GM12872 (cell line): ENCODE data around the gene FAM163B.

Source experiments
- CTCF ChIP-seq: IDR thresholded peaks from 3 replicates; pipeline ENCODE4 v1.5.1; 2011; ENCODE audit warnings: low read depth, mild to moderate bottlenecking, low read length, moderate library complexity; ENCODE audit not compliant: insufficient read depth

Gene FAM163B

GRCh38 chr9:133632806-133633680, 23.9 kb upstream of the FAM163B start:
- no peak for TF ChIP-seq CTCF

DNA sequence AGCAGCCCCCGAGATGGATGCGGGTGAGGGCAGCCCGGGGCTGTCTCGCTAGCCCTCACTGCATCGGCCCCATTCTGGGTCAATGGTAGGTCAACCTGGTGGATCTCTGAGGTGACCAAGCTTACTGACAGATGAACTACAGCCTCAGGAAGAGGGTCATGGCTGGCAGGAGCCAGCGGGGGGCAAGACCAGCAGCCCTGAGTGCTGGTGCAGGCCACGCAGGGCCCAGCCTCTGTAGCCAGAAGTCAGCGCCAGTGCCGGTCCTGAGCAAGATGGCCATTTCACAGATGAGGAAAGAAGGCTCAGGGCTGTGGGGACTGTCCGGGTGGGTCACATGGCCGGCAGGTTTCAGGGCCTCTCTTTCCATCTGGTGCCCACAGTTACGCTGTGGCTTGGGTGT, 21.9 kb upstream of the FAM163B start:
- no peak for TF ChIP-seq CTCF

DNA sequence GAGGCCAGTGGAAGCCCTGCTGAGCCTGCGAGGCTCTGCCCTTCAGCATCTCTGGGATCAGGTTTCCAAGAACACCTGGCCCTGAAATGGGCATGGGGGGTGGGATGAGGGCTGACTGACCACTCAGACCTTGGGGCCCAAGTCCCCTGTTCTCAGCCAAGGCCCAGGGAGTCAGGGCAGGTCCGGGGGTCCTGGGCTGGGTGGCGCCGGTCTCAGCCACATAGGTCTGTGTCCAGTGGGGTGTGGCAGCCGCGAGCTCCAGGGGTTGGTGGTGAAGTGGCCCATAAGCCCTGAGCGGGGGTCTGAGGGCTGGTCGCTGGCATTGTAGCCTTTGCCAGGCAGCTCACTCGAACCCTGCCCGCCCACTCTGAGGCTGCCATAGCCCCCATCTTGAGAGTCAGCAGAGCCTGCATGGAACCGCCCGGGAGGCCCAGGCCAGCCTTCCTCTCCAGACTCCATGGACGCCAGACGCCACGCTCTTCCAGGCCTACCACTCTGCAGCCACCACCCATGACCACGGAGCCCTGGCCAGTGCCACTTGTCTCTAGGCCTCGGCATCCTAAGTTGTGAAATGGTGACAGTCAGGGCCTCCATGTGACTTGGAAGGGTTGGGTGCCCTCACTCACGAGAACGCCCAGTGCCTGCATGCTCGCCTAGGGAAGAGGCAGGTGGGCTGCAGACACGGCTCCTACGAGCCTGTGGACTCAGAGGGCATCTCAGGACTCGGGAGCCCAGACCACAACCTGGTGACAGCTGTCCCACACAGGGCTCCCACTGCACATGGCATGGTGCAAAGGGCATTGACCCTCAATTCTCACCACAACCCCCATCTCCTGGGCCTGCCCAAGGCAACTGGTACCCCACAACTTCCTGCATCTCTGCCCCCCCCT, 20.3 kb upstream of the FAM163B start:
- no peak for TF ChIP-seq CTCF

DNA sequence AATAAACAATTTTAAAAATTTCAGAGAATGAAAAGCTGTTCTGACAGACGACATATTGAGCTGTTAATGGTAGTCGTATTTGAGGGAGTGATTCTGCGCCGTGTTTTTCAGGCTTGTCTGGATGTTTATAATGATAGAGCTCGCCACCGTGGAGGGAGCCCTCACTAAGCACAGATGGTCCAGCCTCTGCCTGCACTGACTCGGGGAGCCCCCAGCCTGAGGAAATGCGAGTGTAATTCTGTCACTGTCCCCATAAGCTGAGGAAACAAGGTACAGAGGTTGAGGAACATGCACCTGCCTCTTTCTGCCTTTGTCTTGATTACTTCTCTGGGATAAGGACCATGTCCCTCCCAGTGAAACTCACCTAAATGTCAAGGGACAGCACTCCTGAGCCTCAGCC, 19.6 kb upstream of the FAM163B start:
- no peak for TF ChIP-seq CTCF

GRCh38 chr9:133627341-133627740, 18.2 kb upstream of the FAM163B start:
- TF ChIP-seq CTCF, result no peak

DNA sequence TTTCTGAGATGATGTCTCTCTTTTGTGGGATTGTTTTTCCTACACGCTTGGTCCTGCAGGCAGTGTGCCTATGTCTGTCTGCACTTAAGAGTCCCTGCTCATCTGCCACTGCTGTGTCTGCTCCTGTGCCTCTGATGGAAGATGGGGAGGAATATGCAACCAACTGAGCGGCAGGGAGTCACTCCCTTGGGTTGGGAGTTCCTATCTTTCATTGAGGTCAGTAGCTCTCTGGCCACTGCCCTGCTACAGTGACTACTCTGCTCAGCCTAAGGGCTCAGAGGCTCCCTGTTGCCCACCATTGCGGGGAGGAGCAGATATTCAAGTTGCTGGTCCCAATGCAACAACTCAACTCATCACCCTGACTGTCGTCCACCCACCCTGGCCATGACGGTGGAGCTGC, 13.4 kb upstream of the FAM163B start:
- TF ChIP-seq CTCF, result no peak

DNA sequence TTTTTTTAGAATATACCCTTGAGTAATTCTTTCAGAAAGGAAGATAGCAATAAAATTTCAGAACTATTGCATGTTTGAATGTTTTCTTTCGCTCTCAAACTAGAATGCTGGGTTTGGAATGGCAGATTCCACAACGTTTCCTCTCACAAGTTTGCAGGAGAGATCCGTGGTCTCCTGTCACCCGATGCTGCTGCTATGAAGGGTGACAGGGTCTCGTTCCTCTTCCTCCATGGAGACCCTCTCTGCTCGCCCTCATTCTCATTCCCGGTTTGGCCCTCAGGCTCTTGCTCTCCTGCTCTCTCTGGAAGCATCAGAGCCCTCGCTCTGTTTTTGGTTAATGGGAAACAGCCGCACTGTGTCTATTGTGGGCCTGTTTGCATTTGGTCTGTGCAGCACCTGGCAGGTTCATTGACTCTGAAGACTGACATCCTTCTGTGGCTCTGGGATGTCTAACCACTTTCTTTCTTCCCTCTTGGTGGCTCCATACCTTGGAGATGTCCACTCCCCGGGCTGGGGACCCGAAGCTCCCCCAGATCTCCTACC, 12.6 kb upstream of the FAM163B start:
- TF ChIP-seq CTCF, result no peak
